Gastrocnemius medialis (tissue), 4 donors: ENCODE results near the gene TYRO3.

Experiments
- CTCF ChIP-seq, 5 experiments: fragments of 450-650 bp in 3 of 5; fragments of 200-600 bp in 2 of 5; sonication (generic) in 2 of 5; IDR thresholded peaks in 4 of 5; conservative IDR thresholded peaks in 1 of 5; 1 replicate in 4 of 5; 2 replicates in 1 of 5; pipeline ENCODE4 v1.5.1; 2016 to 2019; ENCODE audit warnings: antibody characterized with exemption in 5 of 5, mild to moderate bottlenecking in 3 of 5, moderate library complexity in 3 of 5
- POLR2A ChIP-seq, 2 donors: fragments of 450-650 bp; IDR thresholded peaks; one replicate each; pipeline ENCODE4 v1.6.1; 2017; ENCODE audit warnings: antibody characterized with exemption in 2 of 2, mild to moderate bottlenecking in 2 of 2, moderate library complexity in 2 of 2

- TF ChIP-seq CTCF (IDR thresholded peaks at IDR 0.05 in 4 of 5, conservative IDR thresholded peaks at IDR 0.05 in 1 of 5) (no peak), POLR2A (IDR thresholded peaks at IDR 0.05) (no peak)
Measured at GRCh38 chr15:41513506-41514227, 45.3 kb upstream of the TYRO3 start, which contains the start of gene LTK.
